Breast epithelium (tissue), 4 donors: ENCODE data around the gene CCL22. TPM values are rescaled to one million over a fixed set of nuclear protein-coding genes. Genes with fewer than 3 reads are reported as not detected.
A peak's percentile ranks its signal among the peaks of the same experiment; 100 is the strongest.
"Not testable (repeated sequence)": the region's sequence is repeated elsewhere in the genome, so short reads cannot be mapped to it uniquely, and the experiment has no call there.

ENCODE experiments used
- DNase-seq, 2 donors: peaks; one replicate each; pipeline ENCODE4 v3.0.0-alpha.2; 2019; ENCODE audit warnings: low spot score in 2 of 2
- H3K27ac ChIP-seq, 2 donors: fragments of 200-600 bp; sonication (generic) in 1 of 2; one replicate each; pipeline ENCODE4 v1.5.1; 2016 to 2019; ENCODE audit warnings: mild to moderate bottlenecking in 1 of 2
- H3K27me3 ChIP-seq, 2 donors: fragments of 200-600 bp; sonication (generic) in 1 of 2; one replicate each; pipeline versions ENCODE4 v1.5.1 to v1.6.0; 2017 to 2019; ENCODE audit warnings: control low read depth in 1 of 2, mild to moderate bottlenecking in 1 of 2
- H3K36me3 ChIP-seq: fragments of 200-600 bp; one replicate; pipeline ENCODE4 v1.5.1; 2019
- H3K4me1 ChIP-seq, 2 donors: fragments of 200-600 bp; sonication (generic); one replicate each; pipeline ENCODE4 v1.5.1; 2016 to 2019; ENCODE audit warnings: control low read depth in 1 of 2
- H3K4me3 ChIP-seq, 3 donors: fragments of 200-600 bp; sonication (generic); 1 replicate in 2 of 3; 2 replicates in 1 of 3; pipeline ENCODE4 v1.5.1; 2016 to 2019; ENCODE audit warnings: mild to moderate bottlenecking in 3 of 3, moderate library complexity in 2 of 3
- H3K9me3 ChIP-seq, 2 donors: fragments of 200-600 bp; sonication (generic) in 1 of 2; one replicate each; pipeline ENCODE4 v1.5.1; 2016 to 2019; ENCODE audit warnings: control low read depth in 1 of 2
- CTCF ChIP-seq, 3 donors: fragments of 450-650 bp; IDR thresholded peaks; one replicate each; pipeline ENCODE4 v1.5.1; 2016 to 2017; ENCODE audit warnings: antibody characterized with exemption in 3 of 3, mild to moderate bottlenecking in 3 of 3, moderate library complexity in 3 of 3
- POLR2A ChIP-seq: fragments of 450-650 bp; IDR thresholded peaks from one replicate; pipeline ENCODE4 v1.6.1; 2016; ENCODE audit warnings: antibody characterized with exemption, mild to moderate bottlenecking, moderate library complexity
- POLR2AphosphoS5 ChIP-seq, 3 donors: sonication (generic); formaldehyde crosslinking; IDR thresholded peaks; one replicate each; pipeline ENCODE4 v1.6.1; 2017; ENCODE audit warnings: antibody characterized with exemption in 3 of 3
- intact Hi-C: fragments of 100-400 bp; cut with DNase I; formaldehyde crosslinking; loops from one replicate; pipeline ENCODE4 v1.15.1; 2023; ENCODE audit warnings: low total_unique reads
- total RNA-seq, 3 donors: library from RNA; depleted of rRNA; stranded (reverse); fragments of >200 nt; gene quantifications; one replicate each; pipeline ENCODE4 v1.1.0, GENCODE V29; 2016

CCL22 gene
- total RNA-seq, 3 donors from 2014 or later: 0.15 to 0.33 (median 0.16) TPM

GRCh38 chr16:57391708-57392107 lies 33.1 kb downstream of the CCL22 start:
- no peak for TF ChIP-seq CTCF (IDR thresholded peaks at IDR 0.05)
- TF ChIP-seq POLR2AphosphoS5 (IDR thresholded peaks at IDR 0.05): no peak
- no peak for TF ChIP-seq POLR2A
- Histone ChIP-seq H3K27me3 (no peaks in the 10 kb centered on the region), H3K4me3 (no peak overlapping the region), H3K36me3 (no peaks in the 10 kb centered on the region), H3K27ac (peak overlapping the region in 1 of 2 donors; percentile 83), H3K9me3 (no peaks in the 10 kb centered on the region), H3K4me1 (peaks cover under 1 to 11% of the 10 kb centered on the region in 2 donors)
- intact Hi-C loops: no loop called here
- no peak for DNase-seq

DNA sequence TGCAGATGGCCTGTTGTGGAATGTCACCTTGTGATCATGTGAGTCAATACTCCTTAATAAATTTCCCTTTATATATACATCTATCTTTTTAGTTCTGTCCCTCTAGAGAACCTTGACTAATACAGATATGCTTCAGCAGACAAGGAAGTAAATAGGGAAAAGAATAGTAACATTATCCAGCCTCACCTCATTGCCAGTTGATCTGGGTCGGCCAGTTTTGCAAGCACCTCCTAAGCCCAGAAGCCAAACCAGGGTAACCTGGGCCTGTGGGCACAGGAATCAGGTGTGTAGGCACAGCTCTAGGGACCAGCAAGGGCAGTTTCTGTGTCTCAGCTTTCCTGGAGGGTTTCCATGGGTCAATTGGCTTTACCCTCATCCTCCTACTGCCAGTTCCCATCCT lies 34.1 kb downstream of the CCL22 start:
- no peaks in the 10 kb centered on the region for H3K27me3 ChIP-seq
- intact Hi-C loops: no loop called here
- no peaks in the 10 kb centered on the region for H3K36me3 ChIP-seq
- H3K4me1 ChIP-seq: peaks cover 0 to 11% of the 10 kb centered on the region in 2 donors
- DNase-seq: peak; percentile 69 to 81
- H3K27ac ChIP-seq: peak overlapping the region; percentile 78 to 83
- TF ChIP-seq POLR2AphosphoS5 (IDR thresholded peaks at IDR 0.05) (peak in 1 of 3 donors; percentile 59), POLR2A (no peak)
- no peaks in the 10 kb centered on the region for H3K9me3 ChIP-seq
- H3K4me3 ChIP-seq: no peak overlapping the region

GRCh38 chr16:57394444-57394843 lies 35.9 kb downstream of the CCL22 start:
- DNase-seq: peak; percentile 78 to 87
- H3K36me3 ChIP-seq: no peaks in the 10 kb centered on the region
- intact Hi-C loops: no loop called here
- no peaks in the 10 kb centered on the region for H3K9me3 ChIP-seq
- peaks cover 0 to 7% of the 10 kb centered on the region in 2 donors for H3K4me1 ChIP-seq
- H3K27me3 ChIP-seq: no peaks in the 10 kb centered on the region
- TF ChIP-seq CTCF (IDR thresholded peaks at IDR 0.05) (no peak), POLR2AphosphoS5 (IDR thresholded peaks at IDR 0.05) (peak; percentile 30 to 75 (median 43))
- no peak overlapping the region for H3K4me3 ChIP-seq
- H3K27ac ChIP-seq: peak overlapping the region; percentile 71 to 83

- intact Hi-C loops: no loop called here
- TF ChIP-seq POLR2A (no peak), CTCF (IDR thresholded peaks at IDR 0.05) (no peak), POLR2AphosphoS5 (IDR thresholded peaks at IDR 0.05) (no peak)
- Histone ChIP-seq H3K36me3 (no peaks in the 10 kb centered on the region), H3K4me3 (no peak overlapping the region), H3K4me1 (peaks cover 0 to 7% of the 10 kb centered on the region in 2 donors), H3K27ac (peak overlapping the region; percentile 39 to 83), H3K9me3 (no peaks in the 10 kb centered on the region), H3K27me3 (no peaks in the 10 kb centered on the region)
- no peak for DNase-seq
Measured at GRCh38 chr16:57395026-57395425, 36.4 kb downstream of the CCL22 start.

DNA sequence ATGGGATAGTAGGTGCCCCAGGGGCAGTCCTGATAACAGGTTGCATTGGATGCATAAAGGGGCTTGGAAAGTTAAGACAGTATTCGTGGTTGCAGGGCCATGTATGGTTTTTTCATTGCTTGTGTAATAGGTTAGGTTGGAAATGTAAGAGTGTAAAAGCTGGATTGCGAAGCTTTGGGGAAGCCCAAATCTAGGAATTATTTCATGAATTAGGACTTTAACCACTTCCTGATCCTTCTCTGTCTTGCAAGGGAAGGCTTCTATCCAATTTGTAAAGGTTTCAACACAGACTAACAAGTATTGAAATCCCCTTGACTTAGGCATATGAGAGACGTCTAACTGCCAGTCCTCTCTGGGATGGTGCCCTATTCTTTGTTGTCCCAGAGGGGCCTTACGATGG lies 38.2 kb downstream of the CCL22 start:
- DNase-seq: no peak
- peaks cover 0 to 7% of the 10 kb centered on the region in 2 donors for H3K4me1 ChIP-seq
- H3K27ac ChIP-seq: no peak overlapping the region
- intact Hi-C loops: no loop called here
- no peaks in the 10 kb centered on the region for H3K27me3 ChIP-seq
- H3K36me3 ChIP-seq: no peaks in the 10 kb centered on the region
- no peaks in the 10 kb centered on the region for H3K9me3 ChIP-seq
- TF ChIP-seq POLR2A (no peak), CTCF (IDR thresholded peaks at IDR 0.05) (no peak)
- H3K4me3 ChIP-seq: no peak overlapping the region

DNA sequence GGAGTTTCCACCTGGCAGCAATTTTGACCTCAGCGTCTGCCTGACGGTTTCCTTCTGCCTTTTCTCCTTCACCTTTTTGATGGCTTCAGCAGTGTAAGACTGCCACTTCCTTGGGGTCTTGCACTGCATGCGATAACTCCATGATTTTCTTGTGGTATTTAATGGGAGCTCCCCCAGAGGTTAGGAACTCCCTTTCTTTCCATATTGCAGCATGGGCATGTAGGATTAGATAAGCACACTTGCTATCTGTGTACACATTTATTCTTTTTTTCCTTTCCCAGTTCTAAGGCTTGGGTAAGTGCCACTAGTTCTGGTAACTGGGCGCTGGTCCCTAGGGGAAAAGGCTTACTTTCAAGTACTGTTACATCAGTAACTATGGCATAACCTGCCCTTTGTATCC lies 38.9 kb downstream of the CCL22 start:
- H3K36me3 ChIP-seq, intact Hi-C loops, H3K9me3 ChIP-seq, DNase-seq, H3K27ac ChIP-seq, H3K4me1 ChIP-seq, H3K4me3 ChIP-seq, H3K27me3 ChIP-seq: not testable (repeated sequence)
